Stimulated activated naive CD8-positive, alpha-beta T cell treated with anti-CD3 and anti-CD28 coated beads, Interleukin-15, Interleukin-2, amounts not matched to agents 100 U/mL and 50 U/mL, for 24 hours (primary cell): Measurements from ENCODE around the gene PRDX1.
"Not testable (repeated sequence)": the region's sequence is repeated elsewhere in the genome, so short reads cannot be mapped to it uniquely, and the experiment has no call there.

Experiments used
- ATAC-seq: fragments of 150-1000 bp; cut with Tn5 transposase; one replicate; pipeline ENCODE4 v1.10.0; 2021
- DNase-seq: peaks from one replicate; pipeline ENCODE4 v3.0.0; 2021

Gene PRDX1

DNA sequence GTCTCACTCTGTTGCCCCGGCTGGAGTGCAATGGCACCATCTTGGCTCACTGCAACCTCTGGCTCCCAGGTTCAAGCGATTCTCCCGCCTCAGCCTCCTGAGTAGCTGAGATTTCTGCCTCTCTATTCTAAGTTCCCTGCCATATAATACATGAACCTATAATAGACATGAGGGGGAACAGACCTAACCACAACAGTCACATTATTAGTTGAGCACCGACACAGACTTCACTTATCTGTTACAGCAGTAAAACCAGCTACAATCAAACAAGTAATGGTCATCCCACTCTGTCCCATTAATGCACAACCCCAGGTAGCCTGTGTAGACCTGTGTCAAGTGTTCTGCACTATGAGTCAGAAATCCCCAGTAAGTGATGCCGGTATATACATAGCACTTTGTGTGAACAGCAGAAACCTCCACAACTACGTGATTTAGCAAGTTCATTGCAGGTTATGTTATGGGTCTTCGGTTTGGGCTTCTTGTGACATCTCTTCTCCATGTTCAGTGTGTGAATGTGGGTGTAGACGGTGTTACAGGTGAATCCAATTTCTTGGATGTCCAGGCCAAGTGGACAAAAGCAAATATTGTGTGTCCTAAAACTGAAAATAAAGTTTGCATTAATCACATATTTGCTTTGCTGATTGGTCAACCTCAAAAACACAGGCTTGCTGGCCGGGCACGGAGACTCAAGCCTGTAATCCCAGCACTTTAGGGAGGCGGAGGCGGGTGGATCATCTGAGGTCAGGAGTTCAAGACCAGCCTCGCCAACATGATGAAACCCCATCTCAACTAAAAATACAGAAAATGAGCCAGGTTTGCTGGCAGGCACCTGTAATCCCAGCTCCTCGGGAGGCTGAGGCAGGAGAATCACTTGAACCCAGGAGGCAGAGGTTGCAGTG is 18.0 kb downstream of the PRDX1 start:
- DNase-seq (no peak), ATAC-seq (no peak)

DNA sequence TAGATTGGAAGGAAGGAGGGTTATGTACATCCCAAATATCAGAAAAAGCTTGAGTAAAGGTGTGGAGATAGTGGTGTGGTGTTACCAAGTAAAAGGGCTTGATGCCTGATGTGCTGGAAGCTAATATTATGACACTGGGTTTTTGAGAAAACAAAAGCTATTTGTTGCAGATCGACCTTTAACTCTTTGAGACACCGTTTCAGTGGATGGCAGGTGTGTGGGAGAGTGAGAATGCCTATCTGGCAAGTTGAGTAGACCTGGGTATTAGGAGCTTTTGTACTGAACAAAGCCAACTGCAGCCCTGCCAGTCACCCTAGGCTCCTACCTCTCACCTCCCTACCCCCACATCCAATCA is 20.2 kb downstream of the PRDX1 start:
- ATAC-seq (no peak), DNase-seq (no peak)

DNA sequence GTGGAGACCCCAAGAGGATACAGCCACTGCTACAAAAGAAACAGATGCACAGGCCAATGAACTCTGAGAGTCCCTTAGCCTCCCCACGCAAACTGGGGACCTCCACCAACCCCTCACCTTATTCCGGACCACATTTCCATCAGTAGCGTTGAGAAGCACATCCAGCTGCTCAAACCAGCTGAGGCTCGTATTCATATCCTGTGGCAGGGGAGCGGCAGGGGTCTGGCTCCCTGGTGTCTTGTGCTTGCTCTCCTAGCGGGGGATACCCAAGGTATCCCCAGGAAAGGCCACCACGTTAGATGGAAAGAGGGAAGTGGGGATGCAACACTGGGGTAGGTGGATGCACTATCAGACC is 22.3 kb downstream of the PRDX1 start:
- DNase-seq (no peak), ATAC-seq (no peak)

DNA sequence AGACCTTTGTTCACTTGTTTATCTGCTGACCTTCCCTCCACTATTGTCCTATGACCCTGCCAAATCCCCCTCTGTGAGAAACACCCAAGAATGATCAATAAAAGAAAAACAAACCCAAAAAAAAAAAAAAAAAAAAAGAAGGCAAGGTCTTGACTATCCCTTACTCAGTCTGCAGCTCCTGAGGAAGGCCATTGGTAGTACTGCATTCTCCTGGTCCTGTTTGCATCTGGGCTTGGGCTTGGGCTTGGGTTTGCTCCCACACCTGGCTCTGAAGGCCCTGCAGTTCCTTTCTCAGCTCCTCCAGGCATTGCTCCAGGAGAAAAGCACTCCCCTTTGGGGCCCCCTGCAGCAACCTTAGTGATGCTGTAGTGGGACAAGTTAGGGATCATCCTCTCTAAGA is 23.4 kb downstream of the PRDX1 start:
- ATAC-seq (no peak), DNase-seq (no peak)

DNA sequence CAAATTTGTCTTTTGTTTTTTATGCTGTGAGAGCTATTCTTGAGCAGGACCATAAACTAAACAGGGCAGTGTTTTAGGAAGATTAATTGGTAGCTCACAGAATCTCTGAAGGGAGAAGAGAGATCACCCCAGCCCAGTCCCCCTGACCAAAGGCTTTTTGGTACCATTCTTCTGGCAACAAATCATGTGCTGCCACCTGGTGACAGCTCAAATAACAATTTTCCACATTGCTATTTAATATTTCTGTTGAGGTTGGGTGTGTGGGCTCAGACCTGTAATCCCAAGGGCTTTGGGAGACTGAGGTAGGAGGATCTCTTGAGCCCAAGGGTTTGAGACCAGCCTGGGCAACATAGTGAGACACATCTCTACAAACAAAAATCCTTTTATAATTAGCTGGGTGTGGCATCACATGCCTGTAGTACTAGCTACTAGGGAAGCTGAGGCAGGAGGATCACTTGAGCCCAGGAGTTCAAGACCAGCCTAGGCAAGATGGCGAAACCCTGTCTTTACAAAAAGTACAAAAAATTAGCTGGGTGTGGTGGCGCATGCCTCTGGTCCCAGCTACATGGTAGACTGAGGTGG is 28.5 kb downstream of the PRDX1 start:
- DNase-seq (peak; percentile 58), ATAC-seq (no peak)

GRCh38 chr1:45492691-45493090 is 29.0 kb downstream of the PRDX1 start:
- DNase-seq (no peak), ATAC-seq (no peak)

DNA sequence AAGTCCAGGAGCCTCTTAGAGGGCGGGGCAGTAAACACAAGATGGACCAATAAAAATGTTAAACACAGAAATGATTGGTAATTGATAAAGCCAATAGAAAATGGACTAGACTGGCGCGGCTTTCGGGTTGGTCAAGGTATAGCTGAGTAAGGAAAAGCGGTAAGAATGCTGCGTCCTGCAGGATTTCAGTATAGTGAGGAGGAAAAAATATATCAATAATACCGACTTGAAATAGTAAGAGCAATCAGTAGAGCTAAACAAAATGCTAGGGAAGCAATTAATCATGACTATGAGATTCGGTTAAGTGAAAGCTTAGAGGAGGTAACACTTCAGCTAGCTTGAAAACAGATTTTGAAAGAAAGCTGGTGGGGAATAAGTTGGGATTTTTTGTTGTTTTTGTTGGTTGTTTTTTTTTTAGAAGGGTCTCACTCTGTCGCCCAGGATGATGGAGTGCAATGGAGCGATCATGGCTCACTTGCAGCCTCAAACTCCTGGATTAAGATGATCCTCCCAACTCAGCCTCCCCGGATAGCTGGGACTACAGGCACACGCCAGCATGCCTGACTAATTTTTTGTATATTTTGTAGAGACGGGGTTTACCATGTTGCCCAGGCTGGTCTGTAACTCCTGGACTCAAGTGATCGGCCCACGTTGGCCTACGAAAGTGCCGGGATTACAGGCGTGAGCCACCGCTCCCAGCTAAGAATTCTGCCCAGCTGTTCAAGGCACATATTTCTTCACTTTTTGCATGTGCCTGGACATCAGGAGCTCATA is 30.0 kb downstream of the PRDX1 start:
- DNase-seq (no peak), ATAC-seq (no peak)

- DNase-seq (peak; percentile 94), ATAC-seq (peak; percentile 96)
These were observed 30.8 kb downstream of the PRDX1 start, which contains the start of gene TESK2 for GRCh38 chr1:45490626-45491486. TESK2 (minus strand) TSS chr1:45491163; CDS start chr1:45457785, 33,378 bp downstream.

DNA sequence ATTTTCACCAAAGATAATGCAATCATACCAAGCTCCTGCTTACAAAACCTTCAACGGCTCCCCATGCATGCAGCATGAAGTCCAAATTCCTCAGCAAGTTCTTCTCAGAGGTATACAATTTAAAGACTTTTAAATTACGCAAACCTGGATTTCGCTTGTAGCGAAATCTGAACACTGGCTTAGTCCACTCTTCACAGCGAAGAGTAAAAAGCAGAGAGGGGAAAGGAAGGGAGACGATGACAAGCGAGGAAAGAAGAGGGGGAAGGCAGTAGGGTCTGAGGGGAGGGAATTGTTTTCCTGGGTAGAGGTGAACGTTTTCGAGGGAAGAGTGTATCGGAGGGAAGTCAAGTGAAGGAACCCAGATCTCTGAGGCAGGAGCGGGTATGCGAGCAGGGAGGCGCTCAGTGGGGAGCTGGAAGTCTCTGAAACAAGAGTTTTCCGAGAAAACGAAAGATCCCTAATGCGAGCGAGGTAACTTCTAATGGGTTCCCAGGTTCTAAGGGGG is 31.5 kb downstream of the PRDX1 start:
- no peak for DNase-seq
- no peak for ATAC-seq

DNA sequence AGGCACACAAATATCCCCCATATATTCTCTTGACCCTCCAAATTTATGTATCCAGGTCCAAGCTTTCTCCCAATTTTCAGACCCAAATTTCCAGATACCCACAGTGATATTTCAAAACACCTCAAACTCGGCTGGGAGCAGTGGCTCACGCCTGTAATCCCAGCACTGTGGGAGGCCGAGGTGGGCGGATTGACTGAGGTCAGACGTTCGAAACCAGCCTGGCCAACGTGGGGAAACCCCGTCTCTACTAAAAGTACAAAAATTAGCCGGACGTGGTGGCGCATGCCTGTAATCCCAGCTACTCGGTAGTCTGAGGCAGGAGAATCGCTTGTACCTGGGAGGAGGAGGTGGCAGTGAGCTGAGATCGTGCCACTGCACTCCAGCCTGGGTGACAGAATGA is 32.3 kb downstream of the PRDX1 start:
- not testable (repeated sequence) for ATAC-seq
- peak; percentile 60 for DNase-seq

DNA sequence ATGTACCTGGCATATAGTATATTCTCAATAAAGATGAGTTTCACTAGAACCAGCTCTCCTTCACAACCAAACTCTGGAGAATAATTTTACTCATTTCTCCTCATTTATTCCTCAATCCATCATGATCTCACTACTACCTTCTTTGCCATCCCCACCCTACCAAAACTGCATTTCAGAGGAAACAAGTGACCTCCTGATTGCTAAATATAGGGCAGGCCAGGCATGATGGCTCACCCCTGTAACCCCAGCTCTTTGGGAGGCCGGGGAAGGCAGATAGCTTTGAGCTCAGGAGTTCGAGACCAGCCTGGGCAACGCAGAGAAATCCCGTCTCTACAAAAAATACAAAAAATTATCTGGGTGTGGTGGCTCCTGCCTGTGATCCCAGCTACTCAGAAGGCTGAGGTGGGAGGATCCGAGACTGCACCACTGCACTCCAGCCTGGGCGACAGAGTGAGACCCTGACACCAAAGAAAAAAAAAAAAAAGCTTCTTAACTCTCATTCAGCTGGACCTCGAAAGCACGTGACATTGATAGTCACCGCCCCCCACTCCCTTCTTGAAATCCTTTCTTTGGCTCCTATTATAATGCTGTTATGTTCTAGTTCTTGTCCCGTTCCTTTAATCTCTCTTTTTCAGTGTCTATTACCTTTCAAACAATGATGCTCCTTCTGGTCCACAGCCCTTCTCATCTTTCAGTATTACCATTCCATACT is 32.9 kb downstream of the PRDX1 start:
- no peak for ATAC-seq

GRCh38 chr1:45485949-45486348 is 35.7 kb downstream of the PRDX1 start:
- DNase-seq (no peak), ATAC-seq (no peak)

More for the DNA sequence above, 32.9 kb downstream of the PRDX1 start:
- DNase-seq: no peak

GRCh38 chr1:45479039-45479748 is 42.5 kb downstream of the PRDX1 start:
- ATAC-seq (no peak), DNase-seq (no peak)

DNA sequence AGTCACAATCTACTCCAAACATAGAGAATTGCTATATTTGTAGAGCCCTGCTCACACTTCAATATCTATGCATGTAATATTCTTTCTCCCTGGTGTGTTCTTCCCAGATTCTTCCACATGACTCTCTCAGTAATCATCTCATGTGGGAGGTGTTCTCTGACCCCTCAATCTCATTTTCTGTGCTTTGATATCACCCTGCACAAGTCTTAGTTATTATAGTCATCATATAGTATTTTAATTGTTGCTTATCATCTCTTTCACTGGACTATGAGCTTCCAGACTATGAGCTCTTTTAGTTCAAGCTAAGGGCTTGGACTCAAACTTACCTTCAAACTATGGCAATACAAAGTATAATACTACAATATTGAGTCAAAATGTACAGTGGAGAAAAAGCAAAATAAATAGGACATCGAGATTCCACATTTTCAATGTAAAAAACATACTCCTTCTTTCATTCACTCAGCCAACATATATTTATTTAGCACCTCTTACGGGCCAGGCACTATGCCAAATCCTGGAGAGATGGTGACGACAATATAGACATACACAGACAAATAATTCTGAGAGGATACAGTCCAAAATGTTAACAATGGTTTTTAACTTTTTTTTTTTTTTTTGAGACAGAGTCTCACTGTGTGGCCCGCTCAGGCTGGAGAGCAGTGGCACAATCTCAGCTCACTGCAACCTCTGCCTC is 43.4 kb downstream of the PRDX1 start:
- no peak for ATAC-seq
- no peak for DNase-seq

- no peak for ATAC-seq
These were observed 44.0 kb downstream of the PRDX1 start for GRCh38 chr1:45477646-45478045.

GRCh38 chr1:45474194-45474593 is 47.5 kb downstream of the PRDX1 start:
- DNase-seq, ATAC-seq: not testable (repeated sequence)

More at GRCh38 chr1:45477646-45478045, 44.0 kb downstream of the PRDX1 start:
- DNase-seq: no peak

- ATAC-seq: no peak
- no peak for DNase-seq
These were observed 48.4 kb downstream of the PRDX1 start for GRCh38 chr1:45473302-45473701.

DNA sequence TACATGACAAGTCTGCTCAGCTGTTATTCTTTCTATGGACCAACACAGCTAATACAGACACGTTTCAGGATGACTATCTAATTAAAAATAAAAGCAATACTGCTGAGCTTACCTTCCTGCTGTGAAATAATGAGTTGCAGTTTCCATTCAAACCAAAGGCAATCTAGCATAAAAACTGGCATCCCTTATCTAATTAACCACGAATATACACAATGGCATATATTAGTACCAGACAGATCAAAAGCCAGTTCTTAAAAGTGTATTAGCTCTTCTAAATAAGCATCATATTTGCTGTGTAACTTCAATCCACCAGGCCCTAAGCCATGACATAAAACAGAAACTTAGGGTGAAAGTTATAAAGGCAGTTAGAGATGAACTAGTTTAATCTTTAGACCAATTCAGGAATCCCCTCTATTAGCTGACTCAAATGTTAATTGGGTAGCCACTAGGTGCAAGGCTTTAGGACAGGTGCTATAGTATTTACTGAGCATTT is 51.3 kb downstream of the PRDX1 start:
- peak; percentile 36 for ATAC-seq
- no peak for DNase-seq

DNA sequence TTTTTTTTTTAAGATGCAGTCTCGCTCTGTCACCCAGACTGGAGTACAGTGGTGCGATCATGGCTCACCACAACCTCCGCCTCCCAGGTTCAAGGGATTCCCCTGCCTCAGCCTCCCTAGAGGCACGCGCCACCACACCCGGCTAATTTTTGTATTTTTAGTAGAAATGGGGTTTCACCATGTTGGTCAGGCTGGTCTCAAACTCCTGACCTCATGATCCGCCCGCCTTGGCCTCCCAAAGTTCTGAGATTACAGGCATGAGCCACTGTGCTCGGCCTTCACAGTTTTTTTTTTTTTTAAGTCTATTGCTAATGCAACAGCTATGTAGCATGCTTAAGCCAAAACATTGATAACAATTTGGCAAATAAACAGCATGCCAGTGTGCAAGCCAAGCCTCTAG is 54.3 kb downstream of the PRDX1 start:
- ATAC-seq, DNase-seq: not testable (repeated sequence)

GRCh38 chr1:45465277-45465676 is 56.4 kb downstream of the PRDX1 start:
- DNase-seq: no peak
- no peak for ATAC-seq
